Measurements from ENCODE around the gene TRIM36. TPM values are rescaled to one million over a fixed set of nuclear protein-coding genes. Genes with fewer than 3 reads are reported as not detected.

TRIM36 gene, protein sequence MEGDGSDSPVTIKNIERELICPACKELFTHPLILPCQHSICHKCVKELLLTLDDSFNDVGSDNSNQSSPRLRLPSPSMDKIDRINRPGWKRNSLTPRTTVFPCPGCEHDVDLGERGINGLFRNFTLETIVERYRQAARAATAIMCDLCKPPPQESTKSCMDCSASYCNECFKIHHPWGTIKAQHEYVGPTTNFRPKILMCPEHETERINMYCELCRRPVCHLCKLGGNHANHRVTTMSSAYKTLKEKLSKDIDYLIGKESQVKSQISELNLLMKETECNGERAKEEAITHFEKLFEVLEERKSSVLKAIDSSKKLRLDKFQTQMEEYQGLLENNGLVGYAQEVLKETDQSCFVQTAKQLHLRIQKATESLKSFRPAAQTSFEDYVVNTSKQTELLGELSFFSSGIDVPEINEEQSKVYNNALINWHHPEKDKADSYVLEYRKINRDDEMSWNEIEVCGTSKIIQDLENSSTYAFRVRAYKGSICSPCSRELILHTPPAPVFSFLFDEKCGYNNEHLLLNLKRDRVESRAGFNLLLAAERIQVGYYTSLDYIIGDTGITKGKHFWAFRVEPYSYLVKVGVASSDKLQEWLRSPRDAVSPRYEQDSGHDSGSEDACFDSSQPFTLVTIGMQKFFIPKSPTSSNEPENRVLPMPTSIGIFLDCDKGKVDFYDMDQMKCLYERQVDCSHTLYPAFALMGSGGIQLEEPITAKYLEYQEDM
- total RNA-seq (2014; rRNA removed; shearing (Covaris generic)): 2.3 and 2.4 TPM in 2 replicates
- polyA plus RNA-seq (2015; cell fraction: cytosol; rRNA removed): 1.5 and 4.0 TPM in 2 replicates
- 5.9 and 7.1 TPM in 2 replicates for polyA plus RNA-seq (2015; cell fraction: nucleus; rRNA removed)

DNA sequence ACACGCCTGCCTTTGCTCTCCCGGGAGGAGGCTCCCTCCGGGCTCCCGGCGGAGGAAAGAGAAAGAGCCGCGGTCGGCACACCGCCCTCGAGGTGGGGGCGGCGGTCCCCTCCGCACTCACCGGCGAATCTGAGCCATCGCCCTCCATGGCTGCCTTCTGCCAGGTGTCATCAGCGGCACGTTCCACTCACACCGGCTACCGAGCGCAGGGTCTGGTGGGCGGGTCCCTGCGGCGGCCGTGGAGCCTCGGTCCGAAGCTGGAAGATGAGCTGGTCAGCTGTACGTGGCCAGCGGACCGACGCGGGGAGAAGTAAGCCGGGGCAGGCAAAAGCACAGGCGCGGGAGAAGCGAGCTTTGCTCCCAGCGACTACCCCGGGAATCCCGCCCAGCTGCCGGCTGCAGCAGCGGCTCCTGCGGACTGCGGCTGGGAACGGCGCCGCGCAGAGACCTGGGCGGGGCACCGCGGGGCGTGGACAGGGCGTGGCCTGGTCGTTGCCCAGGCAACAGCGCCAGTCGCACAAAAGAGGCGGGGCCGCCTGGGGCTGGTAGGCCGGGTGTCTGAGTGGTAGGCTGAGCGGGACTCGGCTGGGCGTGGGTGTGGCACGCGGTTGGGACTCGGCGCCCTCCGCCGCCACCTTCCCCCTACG, at the start of gene TRIM36:
TRIM36 (minus strand) TSS at position 422 of the 647 bp plus-strand sequence; CDS start at position 148, 274 bp downstream.
- peak; percentile 93 for DNase-seq (ENCODE audit: low read depth, low spot score)
- in situ Hi-C loops (cut with HindIII; ENCODE audit: low pct_unique_long_range_greater_than_20kb, low sequenced_read_pairs): no loop called here

DNA sequence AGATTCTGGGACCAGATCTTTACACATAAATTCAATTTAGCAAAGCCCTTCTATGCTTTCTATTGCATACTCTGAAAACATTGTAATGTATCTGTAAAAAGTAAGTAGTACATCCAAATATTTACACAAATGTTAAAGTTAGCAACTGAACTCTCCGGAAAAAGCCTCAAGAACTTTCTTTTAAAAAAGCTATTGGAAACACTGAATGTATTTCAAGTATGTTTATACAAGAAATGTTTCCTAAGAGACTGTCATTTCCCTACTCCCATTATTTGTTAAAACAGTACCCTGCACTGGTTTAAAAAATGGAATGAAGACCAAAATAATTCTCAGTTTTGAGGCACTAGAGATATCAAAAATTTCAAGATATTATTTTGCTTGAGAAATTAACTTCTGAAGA, 44.8 kb upstream of the TRIM36 start:
- in situ Hi-C loops (cut with HindIII; ENCODE audit: low pct_unique_long_range_greater_than_20kb, low sequenced_read_pairs): no loop called here
- DNase-seq (ENCODE audit: low read depth, low spot score): no peak

DNA sequence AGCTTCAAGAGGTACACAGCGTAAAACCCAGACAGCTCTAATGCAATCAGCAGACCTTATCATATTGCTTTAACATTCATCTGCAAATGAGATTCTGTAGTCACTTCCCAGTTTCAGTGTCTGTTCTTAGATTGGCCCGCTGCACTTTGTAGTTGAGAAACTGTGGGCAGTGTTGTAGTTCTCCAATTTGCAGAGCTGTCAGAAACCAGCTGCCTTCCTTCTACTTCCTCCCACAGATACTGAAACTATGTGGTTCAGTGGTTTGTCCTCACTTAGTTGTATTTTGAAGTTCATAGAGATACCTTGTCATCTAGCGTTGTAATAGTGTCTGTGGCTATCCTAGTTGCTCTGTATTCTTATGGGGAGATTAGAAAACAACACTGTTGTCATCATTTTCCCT, 39.6 kb upstream of the TRIM36 start:
- DNase-seq (ENCODE audit: low read depth, low spot score): no peak
- in situ Hi-C loops (cut with HindIII; ENCODE audit: low pct_unique_long_range_greater_than_20kb, low sequenced_read_pairs): no loop called here

DNA sequence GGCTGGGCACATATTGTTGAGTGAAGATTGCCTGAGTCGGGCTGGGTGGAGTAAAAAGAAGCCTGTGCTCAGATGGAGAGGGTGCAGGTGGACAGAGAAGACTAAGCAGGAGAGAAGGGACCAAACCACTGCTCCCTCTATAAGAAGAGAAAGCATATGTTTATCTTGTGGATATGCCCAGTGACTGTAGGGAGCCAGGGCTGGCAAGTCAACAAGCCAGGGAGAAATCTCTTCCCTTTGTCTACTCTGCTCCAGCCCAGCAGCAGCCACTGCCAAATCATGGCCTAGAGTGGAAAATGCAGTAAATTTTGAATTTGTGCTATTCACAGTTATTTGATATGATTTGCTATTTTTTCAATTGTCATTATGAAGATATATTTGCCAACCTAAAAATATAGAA, 33.2 kb upstream of the TRIM36 start:
- in situ Hi-C loops (cut with HindIII; ENCODE audit: low pct_unique_long_range_greater_than_20kb, low sequenced_read_pairs): no loop called here

DNA sequence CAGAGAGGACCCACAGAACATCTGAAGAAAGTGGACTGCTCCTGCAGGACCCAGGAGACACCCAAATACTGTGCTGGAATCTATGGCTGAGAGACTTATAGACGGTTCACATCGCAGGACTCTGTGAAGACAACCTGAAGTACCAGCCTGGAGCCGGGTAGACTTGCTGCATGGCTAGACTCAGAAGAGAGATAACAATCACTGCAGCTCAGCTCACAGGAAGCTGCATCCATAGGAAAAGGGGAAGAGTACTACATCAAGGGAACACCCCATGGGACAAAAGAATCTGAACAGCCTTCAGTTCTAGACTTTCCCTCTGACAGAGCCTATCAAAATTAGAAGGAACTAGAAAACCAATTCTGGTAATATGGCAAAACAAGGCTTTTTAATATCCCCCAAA, 26.5 kb upstream of the TRIM36 start:
- no peak for DNase-seq (ENCODE audit: low read depth, low spot score)
- in situ Hi-C loops (cut with HindIII; ENCODE audit: low pct_unique_long_range_greater_than_20kb, low sequenced_read_pairs): no loop called here

More for the DNA sequence above, 33.2 kb upstream of the TRIM36 start:
- no peak for DNase-seq (ENCODE audit: low read depth, low spot score)

DNA sequence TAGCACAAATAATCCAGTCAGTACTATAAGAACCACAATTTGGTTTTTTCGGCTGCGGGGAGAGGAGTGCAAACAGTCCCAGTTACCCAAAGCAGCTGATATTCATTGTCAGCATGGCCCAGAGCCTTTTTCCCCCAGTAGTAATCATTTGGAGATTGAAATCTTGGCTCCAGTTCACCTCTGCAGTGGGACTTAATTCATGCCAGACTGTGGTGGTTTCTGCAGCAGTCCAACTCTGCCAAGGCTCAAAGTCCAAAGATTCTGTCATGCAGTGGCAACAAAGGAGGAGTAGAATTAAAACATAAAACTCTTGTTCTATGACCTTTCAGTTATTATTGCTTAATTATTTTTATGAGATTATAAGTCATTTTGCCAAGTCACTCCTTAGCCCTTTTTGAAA, 25.0 kb upstream of the TRIM36 start:
- in situ Hi-C loops (cut with HindIII; ENCODE audit: low pct_unique_long_range_greater_than_20kb, low sequenced_read_pairs): no loop called here
- no peak for DNase-seq (ENCODE audit: low read depth, low spot score)

DNA sequence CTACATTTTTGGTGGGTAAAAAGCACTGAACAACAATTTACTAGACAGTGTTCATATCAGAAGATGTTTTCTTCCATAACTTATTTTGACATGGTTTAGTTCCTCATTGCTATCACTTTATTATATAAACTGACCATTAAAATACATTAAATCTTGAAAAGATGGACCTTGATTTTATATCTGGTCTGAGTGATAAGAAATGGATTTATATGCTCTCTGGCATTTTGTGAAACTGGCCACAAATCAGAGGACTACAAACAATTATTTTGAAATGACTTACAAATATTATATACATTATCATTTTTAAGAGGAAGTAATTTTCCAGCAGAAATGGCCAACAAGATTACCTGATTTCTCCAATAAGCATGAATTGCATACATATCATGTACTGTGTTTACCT, 23.6 kb upstream of the TRIM36 start:
- in situ Hi-C loops (cut with HindIII; ENCODE audit: low pct_unique_long_range_greater_than_20kb, low sequenced_read_pairs): no loop called here
- DNase-seq (ENCODE audit: low read depth, low spot score): no peak

DNA sequence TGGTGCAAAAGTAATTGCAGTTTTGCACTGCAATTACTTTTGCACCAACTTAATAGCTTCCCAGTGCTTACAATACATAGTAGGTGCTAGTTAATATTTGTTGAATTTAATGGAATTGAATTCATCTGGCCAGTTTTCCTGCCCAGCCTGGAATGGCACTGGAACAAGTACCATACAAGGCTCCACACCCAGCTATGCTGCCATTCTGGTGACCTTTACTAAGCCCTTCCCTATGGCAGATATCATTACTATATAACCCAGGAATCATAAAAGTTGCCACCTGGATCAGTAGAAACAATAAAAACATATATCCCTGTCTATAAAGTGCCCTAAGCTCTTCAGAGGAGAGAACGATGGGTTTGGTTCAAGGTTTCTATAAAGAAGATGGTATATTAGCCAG, 22.4 kb upstream of the TRIM36 start:
- no peak for DNase-seq (ENCODE audit: low read depth, low spot score)
- in situ Hi-C loops (cut with HindIII; ENCODE audit: low pct_unique_long_range_greater_than_20kb, low sequenced_read_pairs): no loop called here

DNA sequence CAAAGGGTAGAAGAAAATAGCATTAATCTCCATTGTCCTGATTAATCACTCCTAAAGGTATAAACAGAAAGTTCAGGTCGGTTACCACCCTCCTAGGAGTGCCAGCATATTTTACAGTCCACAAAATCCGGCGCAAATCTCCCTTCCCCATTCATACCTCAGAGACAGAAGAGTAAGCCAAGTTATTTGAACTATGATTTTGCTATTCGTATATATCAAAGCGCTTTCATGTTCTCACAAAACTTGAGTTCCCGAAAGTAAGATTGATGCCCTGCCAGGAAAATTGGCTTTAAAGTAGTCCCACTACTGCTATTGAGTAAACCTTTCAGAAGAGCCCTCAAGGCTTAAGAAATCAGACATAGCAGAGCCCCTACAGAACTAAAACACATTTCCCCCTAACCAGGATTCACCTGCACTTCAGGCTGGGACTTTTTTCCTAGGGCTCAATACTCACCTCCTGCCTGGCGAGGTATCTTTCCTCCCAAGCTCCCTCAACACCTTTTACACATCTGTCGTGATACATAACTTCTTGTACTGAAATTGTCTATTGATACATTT, 21.8 kb upstream of the TRIM36 start:
- no peak for DNase-seq (ENCODE audit: low read depth, low spot score)
- in situ Hi-C loops (cut with HindIII; ENCODE audit: low pct_unique_long_range_greater_than_20kb, low sequenced_read_pairs): no loop called here

DNA sequence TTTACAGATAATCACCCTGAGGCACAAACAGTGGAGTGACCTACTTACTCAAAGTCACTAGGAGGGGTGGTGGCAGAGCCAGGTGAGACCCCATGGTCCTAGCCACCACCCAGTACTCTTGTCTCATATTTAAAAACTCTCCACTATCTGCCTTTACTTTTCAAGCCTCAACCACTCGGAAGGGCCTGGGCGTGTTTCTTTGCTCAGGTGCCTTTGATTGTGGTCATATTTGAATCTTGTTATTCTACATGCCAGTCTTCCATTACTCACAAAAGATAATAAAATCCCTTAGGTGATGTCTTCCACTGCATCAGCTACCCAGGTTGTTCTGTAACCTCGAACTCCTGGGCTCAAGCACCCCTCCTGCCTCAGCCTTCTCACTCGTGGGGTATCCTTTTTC, 20.7 kb upstream of the TRIM36 start:
- in situ Hi-C loops (cut with HindIII; ENCODE audit: low pct_unique_long_range_greater_than_20kb, low sequenced_read_pairs): no loop called here

DNA sequence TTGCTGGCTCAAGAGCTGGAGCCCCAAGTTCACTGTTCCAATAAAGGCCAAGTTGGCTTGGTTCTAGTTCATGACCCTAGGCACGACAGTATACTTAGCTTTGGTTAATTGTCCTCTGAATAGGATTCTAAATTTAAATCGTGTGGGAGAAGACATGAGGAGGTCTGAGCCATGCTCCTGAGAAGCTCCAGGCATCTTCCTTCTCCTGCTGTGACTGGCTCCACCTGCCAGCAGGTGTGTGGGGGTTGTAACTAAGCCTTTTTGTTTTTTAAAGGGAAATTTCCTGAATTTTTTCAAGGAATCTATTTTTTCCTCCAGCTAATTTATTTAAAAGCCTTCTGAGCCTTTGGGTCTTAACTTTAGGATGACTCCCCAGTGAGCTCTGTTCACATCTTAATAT, 20.2 kb upstream of the TRIM36 start:
- in situ Hi-C loops (cut with HindIII; ENCODE audit: low pct_unique_long_range_greater_than_20kb, low sequenced_read_pairs): no loop called here
- DNase-seq (ENCODE audit: low read depth, low spot score): no peak

More for the DNA sequence above, 20.7 kb upstream of the TRIM36 start:
- DNase-seq (ENCODE audit: low read depth, low spot score): no peak

DNA sequence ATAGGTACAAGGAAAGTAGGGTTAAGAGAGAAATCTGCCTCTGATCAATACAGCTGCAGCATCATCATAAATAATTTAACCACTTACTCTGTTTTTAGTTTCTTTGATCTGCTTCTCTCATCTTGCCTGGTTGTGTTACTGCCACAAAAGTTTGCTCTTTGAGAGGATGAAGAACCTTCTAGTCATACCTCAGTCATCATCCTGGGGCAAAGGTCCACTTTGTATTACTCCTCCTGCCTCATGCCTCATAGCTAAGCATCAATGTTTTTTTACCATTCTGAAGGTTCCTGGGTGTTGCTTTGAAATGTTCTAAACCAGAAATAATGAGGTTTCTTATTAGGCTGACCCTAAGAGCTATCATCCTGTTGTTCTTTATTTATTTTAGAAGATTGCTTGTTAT, 17.1 kb upstream of the TRIM36 start:
- in situ Hi-C loops (cut with HindIII; ENCODE audit: low pct_unique_long_range_greater_than_20kb, low sequenced_read_pairs): no loop called here
- no peak for DNase-seq (ENCODE audit: low read depth, low spot score)

DNA sequence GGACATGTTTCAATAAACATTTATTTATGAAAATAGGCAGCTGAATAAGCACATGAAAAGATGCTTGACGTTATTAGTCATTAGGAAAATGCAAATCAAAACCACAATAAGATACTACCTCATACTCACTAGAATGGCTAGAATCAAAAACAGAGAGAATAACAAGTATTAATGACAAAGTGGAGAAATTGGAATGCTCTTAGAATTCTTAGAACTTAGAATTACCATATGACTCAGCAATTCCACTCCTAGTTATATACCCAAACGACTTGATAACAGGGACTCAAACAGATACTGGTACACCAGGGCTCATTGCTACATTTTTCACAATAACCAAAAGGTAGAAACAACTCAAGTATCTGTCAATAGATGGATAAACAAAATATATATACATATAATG, 15.1 kb upstream of the TRIM36 start:
- DNase-seq (ENCODE audit: low read depth, low spot score): no peak
- in situ Hi-C loops (cut with HindIII; ENCODE audit: low pct_unique_long_range_greater_than_20kb, low sequenced_read_pairs): no loop called here

DNA sequence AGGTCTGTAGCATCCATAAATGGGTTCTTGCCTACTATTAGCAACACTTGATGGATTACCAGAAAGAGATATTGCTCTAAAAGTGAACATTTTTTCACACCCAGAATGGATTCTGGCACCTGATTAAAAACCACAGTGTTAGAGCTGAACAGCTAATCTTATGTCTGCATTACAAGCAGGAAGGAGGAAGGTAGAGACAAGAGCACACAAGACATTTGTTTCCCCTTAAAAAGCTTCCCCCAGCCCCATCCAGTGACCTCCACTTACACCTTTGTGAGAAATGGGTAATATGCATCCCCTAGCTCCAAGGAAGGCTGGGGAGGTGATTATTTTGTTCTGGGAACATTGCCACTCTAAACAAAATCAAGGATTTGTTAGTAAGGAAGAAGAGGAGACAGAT, 12.0 kb upstream of the TRIM36 start:
- DNase-seq (ENCODE audit: low read depth, low spot score): no peak
- in situ Hi-C loops (cut with HindIII; ENCODE audit: low pct_unique_long_range_greater_than_20kb, low sequenced_read_pairs): no loop called here

DNA sequence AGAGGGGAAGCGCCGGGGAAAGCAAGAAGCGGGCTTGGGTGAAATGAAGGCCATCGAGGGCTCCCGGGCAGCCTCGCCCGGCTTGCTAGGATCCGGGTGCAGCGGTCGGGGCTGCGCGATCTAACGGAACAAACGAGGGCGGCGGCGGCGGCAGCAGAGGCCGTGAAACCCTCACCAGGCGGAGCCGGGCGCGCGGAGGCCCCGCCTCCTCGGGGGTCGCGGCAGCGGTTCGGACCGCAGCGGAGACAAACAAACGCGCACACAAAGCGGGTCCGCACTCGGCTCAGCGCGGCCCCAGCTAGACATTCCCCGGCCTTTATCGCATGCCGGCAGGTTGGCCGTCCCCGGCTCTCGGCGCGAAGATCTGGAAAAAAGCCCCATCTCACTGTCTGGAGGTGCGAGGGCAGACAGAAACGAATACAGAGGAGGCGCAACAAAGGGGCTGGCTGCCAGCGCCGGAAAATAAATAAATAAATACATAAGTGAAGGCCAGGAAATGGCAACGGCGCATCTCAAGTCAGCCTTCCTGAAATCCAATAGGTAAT, 10.5 kb upstream of the TRIM36 start:
- DNase-seq (ENCODE audit: low read depth, low spot score): no peak
- in situ Hi-C loops (cut with HindIII; ENCODE audit: low pct_unique_long_range_greater_than_20kb, low sequenced_read_pairs): no loop called here

DNA sequence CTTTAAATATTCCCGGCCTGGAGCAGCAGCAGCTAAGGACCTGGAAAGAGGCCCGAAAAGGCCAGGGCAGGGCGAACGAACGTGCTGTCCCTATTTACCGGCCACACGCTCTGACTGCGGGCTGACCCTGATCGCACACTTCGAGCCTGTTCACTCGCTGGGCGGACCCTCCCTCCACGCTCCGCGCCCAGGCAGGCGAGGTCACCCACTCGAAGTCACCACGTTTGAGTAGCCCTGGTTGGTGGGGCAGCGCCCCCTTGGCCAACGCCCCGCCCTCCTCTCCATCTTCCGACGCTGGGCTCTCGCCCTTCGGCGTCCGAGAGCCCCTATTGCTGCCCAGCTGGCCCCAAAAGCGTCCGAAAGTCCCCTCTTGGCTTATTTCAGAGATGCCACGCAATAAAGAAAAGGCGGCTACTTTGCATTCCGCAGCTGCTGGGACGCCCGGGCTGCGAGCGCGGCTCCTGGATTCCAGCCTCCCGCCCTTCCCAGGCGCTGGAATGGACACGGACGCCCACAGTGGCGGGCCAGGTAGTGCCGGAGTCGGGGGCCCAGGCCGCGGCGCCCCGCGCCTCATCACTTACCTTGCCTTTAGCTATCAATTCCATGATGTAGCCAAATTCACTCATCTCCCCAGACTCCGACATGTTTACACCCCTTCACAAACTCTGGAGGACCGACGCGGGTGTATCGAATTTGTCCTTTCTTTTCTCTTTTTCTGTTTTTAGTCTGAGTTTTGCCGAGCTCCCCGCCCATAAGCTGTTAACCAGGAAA, 9.9 kb upstream of the TRIM36 start:
- no peak for DNase-seq (ENCODE audit: low read depth, low spot score)
- in situ Hi-C loops (cut with HindIII; ENCODE audit: low pct_unique_long_range_greater_than_20kb, low sequenced_read_pairs): no loop called here

DNA sequence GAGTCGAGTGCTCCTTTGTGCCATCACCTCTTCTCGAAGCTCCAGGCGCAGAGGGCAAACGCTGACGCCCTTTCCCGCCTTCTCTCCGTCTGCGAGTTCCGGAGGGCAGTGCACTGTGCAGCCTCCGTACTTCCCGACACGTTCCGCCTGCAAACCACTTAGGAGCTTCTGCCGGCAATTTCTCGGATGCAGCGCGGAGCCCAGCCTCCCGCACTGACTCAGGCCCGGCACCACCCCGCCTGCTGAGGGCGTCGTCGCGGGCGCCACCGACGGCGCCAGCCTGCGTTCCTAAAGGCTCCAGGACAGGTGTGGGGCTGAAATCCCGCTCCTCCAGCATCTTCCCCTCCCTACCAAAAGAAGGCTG, 9.3 kb upstream of the TRIM36 start:
- no peak for DNase-seq (ENCODE audit: low read depth, low spot score)
- in situ Hi-C loops (cut with HindIII; ENCODE audit: low pct_unique_long_range_greater_than_20kb, low sequenced_read_pairs): no loop called here
